GM18951 (cell line): ENCODE measurements around the gene SRP9.

Experiments used
- POLR2A ChIP-seq: IDR thresholded peaks from 4 replicates; pipeline ENCODE4 v1.6.1; 2011; ENCODE audit warnings: mild to moderate bottlenecking; ENCODE audit not compliant: insufficient read length, insufficient read depth; ENCODE audit errors: extremely low read depth
- in situ Hi-C: fragments of 300-500 bp; cut with MboI; formaldehyde crosslinking; loops from one replicate; pipeline ENCODE4 v1.12.0; 2022; ENCODE audit warnings: low sequenced_read_pairs, mixed read lengths, inconsistent platforms; ENCODE audit not compliant: unreplicated experiment

The SRP9 gene, protein sequence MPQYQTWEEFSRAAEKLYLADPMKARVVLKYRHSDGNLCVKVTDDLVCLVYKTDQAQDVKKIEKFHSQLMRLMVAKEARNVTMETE

DNA sequence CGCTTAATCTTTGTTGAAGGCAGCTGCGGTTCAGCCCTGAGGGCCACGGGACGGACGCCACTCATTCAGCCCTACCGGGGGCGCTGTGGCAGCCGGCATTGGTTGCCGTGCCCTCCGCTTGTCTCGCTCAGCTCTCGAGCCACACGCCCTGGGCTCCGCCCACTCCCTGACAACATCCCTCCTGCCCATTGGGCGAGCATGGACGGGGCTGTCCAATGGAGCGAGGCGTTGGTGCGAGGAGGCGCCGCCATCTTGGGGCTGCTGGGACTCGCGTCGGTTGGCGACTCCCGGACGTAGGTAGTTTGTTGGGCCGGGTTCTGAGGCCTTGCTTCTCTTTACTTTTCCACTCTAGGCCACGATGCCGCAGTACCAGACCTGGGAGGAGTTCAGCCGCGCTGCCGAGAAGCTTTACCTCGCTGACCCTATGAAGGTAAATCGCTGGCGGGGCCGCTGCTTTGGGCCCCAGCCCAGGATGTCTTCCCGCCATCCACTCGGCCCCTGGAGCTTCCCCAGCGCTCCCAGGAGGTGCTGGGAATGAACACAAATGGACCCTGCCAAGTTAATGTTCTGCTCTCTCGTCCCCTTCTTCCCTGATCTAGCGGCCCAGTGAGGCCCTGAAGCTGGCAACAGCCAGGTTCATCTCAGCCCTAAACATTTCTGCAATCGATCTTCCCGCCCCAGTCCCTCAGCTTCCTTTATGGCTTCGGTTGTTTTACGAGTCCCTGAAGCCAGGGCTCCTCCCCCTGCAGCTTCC, at the start of gene SRP9:
Gene SRP9, plus strand, starts transcription at position 244 of the 754 bp plus-strand sequence. Its CDS starts 115 bp downstream, at position 359.
- in situ Hi-C loops: no loop called here
- peak; percentile 69 for TF ChIP-seq POLR2A

- in situ Hi-C loops: no loop called here
- no peak for TF ChIP-seq POLR2A
Observed at GRCh38 chr1:225731491-225731890, 46.1 kb upstream of the SRP9 start.

GRCh38 chr1:225733254-225733653, 44.4 kb upstream of the SRP9 start:
- TF ChIP-seq POLR2A: no peak
- in situ Hi-C loops: no loop called here

DNA sequence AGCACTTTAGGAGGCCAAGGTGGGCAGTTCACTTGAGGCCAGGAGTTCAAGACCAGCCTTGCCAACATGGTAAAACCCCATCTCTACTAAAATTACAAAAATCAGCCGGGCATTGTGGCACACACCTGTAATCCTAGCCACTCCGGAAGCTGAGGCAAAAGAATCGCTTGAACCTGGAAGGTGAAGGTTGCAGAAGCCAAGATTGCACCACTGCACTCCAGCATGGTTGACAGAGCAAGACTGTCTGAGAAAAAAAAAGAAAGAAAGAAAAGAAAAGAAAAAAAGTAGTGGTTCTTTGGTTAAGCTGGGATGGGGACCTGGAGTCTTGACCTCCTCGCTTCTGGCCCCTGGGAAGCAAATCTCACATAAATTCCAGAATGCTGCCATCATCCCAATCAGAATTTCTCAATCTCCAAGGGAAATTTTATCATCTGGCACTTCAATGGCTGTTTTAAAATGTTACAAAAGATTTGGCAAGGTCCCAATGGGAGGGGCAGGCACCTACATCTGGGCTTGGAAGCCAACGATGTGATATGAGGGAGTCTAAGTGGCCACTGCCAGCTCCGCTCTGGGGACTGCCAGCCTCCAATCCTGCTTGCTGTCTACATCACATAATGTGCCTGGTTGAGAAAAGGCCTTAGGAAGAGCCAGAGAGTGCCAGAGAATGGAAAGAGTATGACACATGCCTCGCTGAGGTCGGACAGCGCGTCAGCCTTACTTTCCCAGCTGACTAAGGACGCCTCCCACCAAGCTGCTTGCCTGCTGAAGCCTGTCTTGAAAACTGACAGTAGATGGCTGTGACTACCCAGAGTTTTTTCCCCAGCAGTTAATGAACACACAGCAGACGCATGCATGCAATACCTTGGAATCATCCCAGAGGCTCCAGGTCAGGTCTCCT, 42.1 kb upstream of the SRP9 start:
- TF ChIP-seq POLR2A: no peak
- in situ Hi-C loops: no loop called here

DNA sequence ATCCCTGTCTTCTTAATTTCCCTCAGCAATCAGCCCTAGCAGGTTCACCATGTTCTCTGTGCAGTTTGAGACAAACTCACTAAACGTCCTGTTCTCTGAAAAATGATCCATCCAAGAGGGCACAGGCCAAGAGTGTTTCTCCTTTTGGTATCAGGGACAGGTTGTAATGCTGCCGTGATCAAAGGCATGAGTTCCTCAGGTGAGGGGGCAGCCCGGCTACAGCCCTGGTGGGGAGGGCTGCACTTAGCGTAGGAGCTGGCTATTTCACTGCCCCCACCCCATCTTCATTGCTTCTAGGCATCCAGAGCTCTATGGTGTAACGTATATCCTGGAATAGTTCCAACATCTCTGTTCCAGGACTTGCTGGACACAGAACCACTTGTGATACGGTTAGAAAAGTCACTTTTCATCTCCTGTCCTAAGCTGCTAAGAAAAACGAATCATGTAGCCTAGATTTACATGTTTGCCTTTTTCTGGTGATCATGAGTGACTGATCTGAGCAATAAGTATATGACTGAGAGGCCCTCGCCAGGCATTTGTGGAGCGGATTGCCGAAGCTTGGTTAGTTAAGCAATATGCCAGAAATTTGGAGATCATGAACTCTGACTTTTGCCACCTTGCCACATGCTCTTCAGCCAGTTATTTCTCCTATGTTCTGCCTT, 41.1 kb upstream of the SRP9 start:
- TF ChIP-seq POLR2A: no peak
- in situ Hi-C loops: no loop called here

GRCh38 chr1:225737161-225737560, 40.5 kb upstream of the SRP9 start:
- TF ChIP-seq POLR2A: no peak
- in situ Hi-C loops: no loop called here

DNA sequence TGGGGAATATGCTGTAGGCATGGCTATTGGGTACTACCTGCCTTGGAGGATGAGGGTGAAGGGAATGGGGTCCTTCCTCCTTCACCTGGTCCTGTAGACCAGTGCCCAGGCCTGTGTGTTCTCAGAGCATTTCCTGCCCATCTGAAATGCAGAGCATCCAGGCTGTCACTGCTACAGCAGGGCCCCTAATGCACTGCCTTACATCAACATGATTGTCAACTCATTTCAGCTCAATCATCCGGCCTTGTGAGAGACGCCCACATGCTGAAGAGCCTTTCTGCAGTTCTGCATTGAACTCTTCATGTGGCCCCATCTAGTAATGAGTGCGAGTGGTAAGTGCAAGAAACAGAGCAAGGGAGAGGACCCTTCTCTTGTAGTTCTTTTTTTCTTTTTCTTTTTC, 39.8 kb upstream of the SRP9 start:
- in situ Hi-C loops: no loop called here
- no peak for TF ChIP-seq POLR2A

DNA sequence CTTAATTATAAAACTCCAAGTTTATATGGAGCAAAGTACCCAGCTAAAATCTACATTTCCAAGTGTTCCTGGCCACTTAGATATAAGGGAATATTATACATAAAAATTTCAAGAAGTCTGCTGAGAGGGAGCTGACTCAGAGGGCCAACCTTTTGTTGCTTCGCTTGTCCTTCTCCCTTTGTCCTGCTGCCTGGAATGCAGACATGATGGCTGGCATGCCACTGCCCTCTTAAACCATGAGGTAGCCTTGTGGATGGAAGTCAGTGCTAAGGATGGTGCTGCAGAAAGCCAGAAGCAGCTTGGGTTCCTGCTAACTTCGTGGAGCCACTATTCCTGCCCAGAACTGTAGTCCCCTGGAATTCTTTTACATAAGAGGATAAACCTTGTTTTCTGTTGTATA, 38.9 kb upstream of the SRP9 start:
- no peak for TF ChIP-seq POLR2A
- in situ Hi-C loops: no loop called here

- TF ChIP-seq POLR2A: no peak
- in situ Hi-C loops: no loop called here
Observed at GRCh38 chr1:225739542-225740107, 38.0 kb upstream of the SRP9 start.

DNA sequence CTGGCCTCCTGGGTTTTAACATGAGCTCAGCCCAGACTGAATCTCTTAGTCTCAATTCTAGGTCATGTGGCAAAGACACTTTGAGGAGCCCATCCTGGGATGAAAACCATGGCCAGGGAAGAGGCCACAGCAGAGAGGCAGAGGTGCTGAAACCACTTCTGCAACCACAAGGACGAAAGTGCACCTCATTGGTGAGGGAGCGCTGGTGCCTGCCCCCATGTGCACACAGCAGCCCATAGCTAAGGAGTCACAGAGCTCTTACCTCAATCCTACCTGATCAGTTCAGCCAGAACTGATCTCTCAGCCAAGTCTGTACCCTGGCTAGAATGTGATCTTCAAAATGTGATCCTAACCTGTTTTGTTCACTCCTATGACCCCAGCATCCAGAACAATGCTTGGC, 32.9 kb upstream of the SRP9 start:
- no peak for TF ChIP-seq POLR2A
- in situ Hi-C loops: no loop called here

DNA sequence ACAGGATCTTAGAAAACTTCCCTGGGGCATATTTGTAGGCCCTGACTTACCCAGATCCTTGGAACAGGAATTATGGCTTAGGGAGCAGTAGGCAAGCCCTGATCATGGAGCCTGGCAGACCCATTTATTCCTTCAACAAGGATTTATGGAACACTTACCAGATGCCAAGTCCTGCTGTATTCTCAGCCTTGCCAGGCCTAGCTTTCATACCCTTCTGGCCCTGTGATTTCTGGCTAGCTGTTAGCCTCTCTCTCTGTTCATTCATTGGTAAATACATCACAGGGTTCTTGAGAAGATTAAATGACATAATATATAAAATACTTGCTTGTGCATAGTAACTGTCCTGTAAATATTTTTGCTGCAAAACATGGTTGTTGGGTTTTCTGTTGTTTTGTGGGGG, 32.4 kb upstream of the SRP9 start:
- TF ChIP-seq POLR2A: no peak
- in situ Hi-C loops: no loop called here

DNA sequence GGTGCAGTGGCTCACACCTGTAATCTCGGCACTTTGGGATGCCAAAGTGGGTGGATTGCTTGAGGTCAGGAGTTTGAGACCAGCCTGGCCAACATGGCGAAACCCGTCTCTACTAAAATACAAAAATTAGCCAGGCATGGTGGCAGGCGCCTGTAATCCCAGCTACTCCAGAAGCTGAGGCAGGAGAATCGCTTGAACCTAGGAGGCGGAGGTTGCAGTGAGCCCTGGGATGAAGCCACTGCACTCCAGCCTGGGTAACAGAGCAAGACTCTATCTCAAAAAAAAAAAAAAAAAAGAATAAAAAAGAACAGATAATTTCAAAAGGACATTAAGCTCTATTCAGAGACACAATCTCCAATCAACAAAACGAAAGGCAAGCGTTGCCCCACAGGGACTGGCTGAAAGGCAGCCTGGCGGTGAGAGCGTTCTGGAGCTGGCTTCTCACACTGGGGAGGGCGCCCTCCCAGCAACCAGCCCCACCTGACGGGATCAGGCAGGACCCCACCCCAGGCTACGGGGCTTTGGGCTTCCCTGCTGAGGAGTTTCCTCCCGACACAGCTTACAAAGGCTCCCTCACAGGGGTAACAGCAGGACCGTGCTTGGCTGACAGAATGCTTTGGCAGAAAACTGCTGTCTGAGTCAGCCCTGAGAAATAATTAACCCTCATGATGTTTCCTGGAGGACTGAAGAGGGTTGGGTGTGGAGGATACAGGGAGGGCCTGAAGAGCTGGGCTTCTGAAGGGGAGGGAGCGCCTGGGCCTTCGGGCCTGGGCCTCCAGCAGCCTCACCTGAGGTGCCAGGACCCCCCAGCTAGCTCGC, 31.1 kb upstream of the SRP9 start:
- in situ Hi-C loops: no loop called here
- TF ChIP-seq POLR2A: no peak
